H1 (cell line): Measurements from ENCODE around the gene MINPP1. TPM values are rescaled to one million over a fixed set of nuclear protein-coding genes. Genes with fewer than 3 reads are reported as not detected.
A peak's percentile ranks its signal among the peaks of the same experiment; 100 is the strongest.

Experiments
- CTCF ChIA-PET: fragments of 300-600 bp; sonication (Branson Sonifier 250); formaldehyde crosslinking; loops from one replicate; lab custom pipeline; 2021; ENCODE audit not compliant: partially characterized antibody; lab: Charles Lee
- POLR2A ChIA-PET: fragments of 300-600 bp; sonication (Branson Sonifier 250); formaldehyde crosslinking; loops from one replicate; lab custom pipeline; 2021; ENCODE audit warnings: inconsistent platforms; ENCODE audit not compliant: partially characterized antibody; lab: Charles Lee
- DNase-seq, 2 experiments: peaks; one replicate each; pipeline versions ENCODE4 v3.0.0 to v3.0.0-alpha.2; 2010 to 2022; ENCODE audit warnings: low spot score in 2 of 2, low read depth in 1 of 2, mixed read lengths in 1 of 2
- FAIRE-seq: peaks from 2 replicates; lab custom pipeline; 2011; peaks lifted over from hg19 to GRCh38; lab: Jason Lieb, UNC
- H2AFZ ChIP-seq: 2 replicates; pipeline ENCODE4 v1.8.1; 2012; ENCODE audit warnings: low read length, inconsistent platforms
- H2AK5ac ChIP-seq: 2 replicates; pipeline ENCODE4 v1.6.1; 2013; ENCODE audit warnings: low read depth, low read length
- H2BK120ac ChIP-seq: replicated peaks from 2 replicates; pipeline ENCODE3; 2013; ENCODE audit warnings: low read depth, low read length, inconsistent platforms
- H2BK12ac ChIP-seq: 2 replicates; pipeline ENCODE4 v1.6.1; 2013; ENCODE audit warnings: low read depth, low read length
- H2BK15ac ChIP-seq: 2 replicates; pipeline ENCODE4 v1.6.1; 2013; ENCODE audit warnings: low read length
- H2BK20ac ChIP-seq: 2 replicates; pipeline ENCODE4 v1.6.1; 2013; ENCODE audit warnings: low read length
- H2BK5ac ChIP-seq: 2 replicates; pipeline ENCODE4 v1.6.1; 2013; ENCODE audit warnings: low read depth, low read length
- H3K14ac ChIP-seq: 2 replicates; pipeline ENCODE4 v1.6.1; 2013; ENCODE audit warnings: inconsistent platforms; ENCODE audit not compliant: insufficient read length
- H3K18ac ChIP-seq: 2 replicates; pipeline ENCODE4 v1.6.1; 2013; ENCODE audit warnings: low read length; ENCODE audit errors: extremely low read depth
- H3K23ac ChIP-seq: 2 replicates; pipeline ENCODE4 v1.6.1; 2013; ENCODE audit warnings: inconsistent platforms; ENCODE audit not compliant: insufficient read length
- H3K23me2 ChIP-seq: 2 replicates; pipeline ENCODE4 v1.6.1; 2013; ENCODE audit warnings: low read depth, low read length
- H3K27ac ChIP-seq: 2 replicates; pipeline ENCODE4 v1.6.1; 2011; ENCODE audit warnings: low read depth, low read length, inconsistent platforms
- H3K27me3 ChIP-seq, 4 experiments: replicated peaks in 1 of 4; 1 replicate in 1 of 4; 2 replicates in 3 of 4; pipeline versions ENCODE4 v1.6.1 to v1.8.1; 2011 to 2013; ENCODE audit warnings: low read length in 3 of 4, mild to moderate bottlenecking in 3 of 4, inconsistent platforms in 2 of 4, mixed read lengths in 2 of 4, moderate library complexity in 1 of 4; ENCODE audit not compliant: control insufficient read depth in 3 of 4, insufficient read depth in 3 of 4; ENCODE audit errors: extremely low read depth in 1 of 4
- H3K36me3 ChIP-seq, 4 experiments: 2 replicates each; pipeline versions ENCODE4 v1.6.1 to v1.8.1; 2011 to 2013; ENCODE audit warnings: mild to moderate bottlenecking in 4 of 4, low read length in 3 of 4, moderate library complexity in 2 of 4, control low read depth in 1 of 4, inconsistent platforms in 1 of 4; ENCODE audit not compliant: insufficient read depth in 4 of 4, control insufficient read depth in 2 of 4
- H3K4ac ChIP-seq: replicated peaks from 2 replicates; pipeline ENCODE3; 2013; ENCODE audit warnings: low read length, low read depth, mixed read lengths, inconsistent platforms; ENCODE audit not compliant: insufficient read length
- H3K4me1 ChIP-seq, 4 experiments: replicated peaks in 1 of 4; 1 replicate in 1 of 4; 2 replicates in 3 of 4; pipeline versions ENCODE4 v1.6.1 to v1.8.1; 2011 to 2013; ENCODE audit warnings: low read length in 3 of 4, inconsistent platforms in 2 of 4, mixed read lengths in 1 of 4; ENCODE audit not compliant: insufficient read depth in 4 of 4, control insufficient read depth in 3 of 4
- H3K4me2 ChIP-seq, 2 experiments: 2 replicates each; pipeline versions ENCODE4 v1.6.1 to v1.8.1; 2011 to 2013; ENCODE audit warnings: low read depth in 2 of 2, low read length in 2 of 2, control low read depth in 1 of 2, inconsistent platforms in 1 of 2, mild to moderate bottlenecking in 1 of 2; ENCODE audit not compliant: insufficient read depth in 1 of 2
- H3K4me3 ChIP-seq, 4 experiments: fragments of 200-600, 300-600 bp in 1 of 4; sonication (generic), shearing (Covaris generic), sonication (Bioruptor Twin) in 1 of 4; 2 replicates each; pipeline versions ENCODE4 v1.5.1 to v1.8.1; 2011 to 2016; ENCODE audit warnings: low read length in 4 of 4, low read depth in 3 of 4, control low read depth in 2 of 4, inconsistent platforms in 2 of 4, mild to moderate bottlenecking in 2 of 4, mixed read lengths in 1 of 4, moderate library complexity in 1 of 4; ENCODE audit not compliant: insufficient read depth in 2 of 4; ENCODE audit errors: extremely low read depth in 1 of 4
- H3K56ac ChIP-seq: replicated peaks from 2 replicates; pipeline ENCODE3; 2013; ENCODE audit warnings: low read depth, mild to moderate bottlenecking, mixed read lengths, low read length, inconsistent platforms; ENCODE audit not compliant: insufficient read length
- H3K79me1 ChIP-seq: 2 replicates; pipeline ENCODE4 v1.6.1; 2013; ENCODE audit warnings: low read depth, low read length, control low read depth
- H3K79me2 ChIP-seq, 2 experiments: 2 replicates each; pipeline versions ENCODE4 v1.6.1 to v1.8.1; 2012 to 2013; ENCODE audit warnings: low read length in 2 of 2, mild to moderate bottlenecking in 2 of 2, inconsistent platforms in 1 of 2; ENCODE audit not compliant: insufficient read depth in 2 of 2, control insufficient read depth in 1 of 2
- H3K9ac ChIP-seq, 4 experiments: replicated peaks in 1 of 4; 1 replicate in 1 of 4; 2 replicates in 3 of 4; pipeline versions ENCODE4 v1.6.1 to v1.8.1; 2011 to 2013; ENCODE audit warnings: low read depth in 3 of 4, low read length in 3 of 4, control low read depth in 2 of 4, mild to moderate bottlenecking in 2 of 4, moderate library complexity in 2 of 4, inconsistent platforms in 1 of 4; ENCODE audit errors: extremely low read depth in 1 of 4
- H3K9me3 ChIP-seq, 2 experiments: 2 replicates each; pipeline versions ENCODE4 v1.6.1 to v1.8.1; 2012 to 2013; ENCODE audit warnings: mild to moderate bottlenecking in 2 of 2, moderate library complexity in 2 of 2, control low read depth in 1 of 2, inconsistent platforms in 1 of 2, low read depth in 1 of 2, low read length in 1 of 2, mixed read lengths in 1 of 2; ENCODE audit not compliant: insufficient read depth in 2 of 2
- H4K20me1 ChIP-seq, 2 experiments: replicated peaks in 1 of 2; 2 replicates each; pipeline versions ENCODE3 to v1.8.1; 2011 to 2013; ENCODE audit warnings: inconsistent platforms in 2 of 2, low read length in 2 of 2, mild to moderate bottlenecking in 1 of 2; ENCODE audit not compliant: insufficient read depth in 2 of 2, control insufficient read depth in 1 of 2
- H4K5ac ChIP-seq: 2 replicates; pipeline ENCODE4 v1.6.1; 2013; ENCODE audit warnings: low read length, low read depth, mixed read lengths, inconsistent platforms; ENCODE audit not compliant: insufficient read length
- H4K8ac ChIP-seq: 2 replicates; pipeline ENCODE4 v1.8.0; 2013; ENCODE audit warnings: mild to moderate bottlenecking, moderate library complexity, low read length, inconsistent platforms; ENCODE audit not compliant: insufficient read depth; ENCODE audit errors: extremely low read depth
- H4K91ac ChIP-seq: replicated peaks from 2 replicates; pipeline ENCODE3; 2013; ENCODE audit warnings: low read length, mixed read lengths, inconsistent platforms; ENCODE audit not compliant: insufficient read length
- ASH2L ChIP-seq: fragments of 200-600, 300-600 bp; sonication (generic); IDR thresholded peaks from one replicate; pipeline ENCODE4 v1.7.1; 2017; ENCODE audit warnings: low read length
- CBX5 ChIP-seq: fragments of 300-800, 300-1000 bp; sonication (generic); IDR thresholded peaks from 2 replicates; pipeline ENCODE4 v1.7.1; 2016; ENCODE audit warnings: antibody characterized with exemption, low read length, low read depth
- CREB1 ChIP-seq: IDR thresholded peaks from 2 replicates; pipeline ENCODE4 v1.6.1; 2012; ENCODE audit warnings: inconsistent platforms
- EGR1 ChIP-seq: IDR thresholded peaks from 2 replicates; pipeline ENCODE4 v1.6.1; 2011; ENCODE audit warnings: low read depth, low read length, borderline replicate concordance
- EZH2 ChIP-seq: fragments of 200-600 bp; sonication (generic); IDR thresholded peaks from 2 replicates; pipeline ENCODE4 v1.7.1; 2012; ENCODE audit warnings: low read depth, mild to moderate bottlenecking, moderate library complexity, low read length, inconsistent platforms; ENCODE audit not compliant: severe bottlenecking
- FOSL1 ChIP-seq: IDR thresholded peaks from 2 replicates; pipeline ENCODE4 v1.6.1; 2011; ENCODE audit warnings: mild to moderate bottlenecking, low read depth, low read length, moderate library complexity; ENCODE audit not compliant: insufficient read depth
- GABPA ChIP-seq: IDR thresholded peaks from 2 replicates; pipeline ENCODE4 v1.6.1; 2011; ENCODE audit warnings: mild to moderate bottlenecking, low read length, moderate library complexity, borderline replicate concordance; ENCODE audit not compliant: insufficient read depth
- POLR2AphosphoS5 ChIP-seq: IDR thresholded peaks from 2 replicates; pipeline ENCODE4 v1.6.1; 2011; ENCODE audit warnings: low read depth, low read length
- RNF2 ChIP-seq: fragments of 200-900, 300-1000 bp; sonication (generic); IDR thresholded peaks from 2 replicates; pipeline ENCODE4 v1.7.1; 2016; ENCODE audit warnings: borderline replicate concordance, low read depth, mild to moderate bottlenecking, antibody characterized with exemption, low read length; ENCODE audit not compliant: poor library complexity, severe bottlenecking; ENCODE audit errors: missing control alignments
- SAP30 ChIP-seq: fragments of 300-600 bp; sonication (generic); IDR thresholded peaks from 2 replicates; pipeline ENCODE4 v1.7.1; 2012; ENCODE audit warnings: low read length, moderate library complexity, mild to moderate bottlenecking, inconsistent platforms; ENCODE audit not compliant: insufficient read depth, insufficient replicate concordance
- SP1 ChIP-seq: IDR thresholded peaks from 2 replicates; pipeline ENCODE4 v1.6.1; 2011; ENCODE audit warnings: low read depth, low read length
- SRF ChIP-seq: IDR thresholded peaks from 2 replicates; pipeline ENCODE4 v1.6.1; 2011; ENCODE audit warnings: mild to moderate bottlenecking, low read depth, low read length, moderate library complexity
- TAF1 ChIP-seq: IDR thresholded peaks from 2 replicates; pipeline ENCODE4 v1.6.1; 2011; ENCODE audit warnings: mild to moderate bottlenecking, low read depth, low read length
- TAF7 ChIP-seq: optimal IDR thresholded peaks from 2 replicates; pipeline ENCODE3; 2011; ENCODE audit warnings: low read depth, mild to moderate bottlenecking, inconsistent platforms, low read length, moderate library complexity, borderline replicate concordance
- TBP ChIP-seq: IDR thresholded peaks from 2 replicates; pipeline ENCODE4 v1.6.1; 2011; ENCODE audit warnings: low read depth, low read length, improper control_type of control experiment
- WGBS, 2 experiments: shearing (Covaris generic) in 1 of 2; methylation state at CpG; one replicate each; pipeline versions ENCODE4 v1.1.6 to v1.1.7; 2013 to 2015; ENCODE audit warnings: low lambda C conversion rate in 2 of 2, mixed read lengths in 2 of 2, inconsistent platforms in 1 of 2, low coverage in 1 of 2, missing lambda C conversion rate in 1 of 2; ENCODE audit not compliant: insufficient replicate concordance in 2 of 2, insufficient coverage in 1 of 2, insufficient read length in 1 of 2; ENCODE audit errors: extremely low coverage in 1 of 2, missing lambda C conversion rate in 1 of 2; 5-methylcytosine and 5-hydroxymethylcytosine counted together
- polyA plus RNA-seq, 7 experiments: library from polyadenylated mRNA; depleted of rRNA in 3 of 7; stranded (reverse) in 5 of 7; unstranded in 2 of 7; fragments of >200 nt in 5 of 7; fragments of 200-250 nt in 2 of 7; gene quantifications; 1 replicate in 5 of 7; 2 replicates in 1 of 7; 4 replicates in 1 of 7; pipeline versions ENCODE4 v1.2.1 to v1.2.3, GENCODE V29; 2011 to 2013; ENCODE audit warnings: missing spikeins in 2 of 7, mixed read lengths in 2 of 7
- total RNA-seq: library from RNA; stranded (reverse); fragmentation: NEBNext Ultra II Directional; extraction: Animal tissue kit (Norgen Biotek cat#: 25700); gene quantifications from 2 replicates; pipeline ENCODE4 v1.2.1, GENCODE V29; 2021

MINPP1 gene
- total and polyA plus RNA-seq, 2 of the 8 experiments (the other 6 are each of a cell fraction or from before 2014, with no cell fraction given), result 13.6 to 27.2 TPM

DNA sequence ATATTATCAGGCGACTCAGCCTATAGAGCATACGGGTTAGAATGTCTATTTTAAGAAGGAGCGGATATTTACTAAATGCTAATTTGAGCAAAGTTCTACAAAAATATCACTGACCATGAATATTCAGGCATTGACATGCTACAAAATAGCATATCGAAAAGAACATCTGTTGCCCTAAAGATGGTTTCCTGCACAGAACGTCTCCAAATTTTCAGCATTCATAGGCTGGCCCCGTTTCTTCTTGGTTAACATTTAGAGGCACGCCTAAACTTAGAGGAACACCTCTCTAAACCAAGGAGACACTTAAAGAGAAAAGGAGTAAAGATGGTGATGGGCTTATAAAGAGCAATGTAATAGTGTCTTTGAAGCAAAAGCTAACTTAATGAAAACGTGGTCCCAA lies 1.3 kb upstream of the MINPP1 start:
- Histone ChIP-seq H2BK120ac (no peak overlapping the region), H3K4me3 (no peak overlapping the region), H2BK5ac (no peak overlapping the region), H3K56ac (no peak overlapping the region), H4K20me1 (no peaks in the 10 kb centered on the region), H3K9me3 (no peaks in the 10 kb centered on the region), H4K91ac (no peak overlapping the region), H3K36me3 (peaks cover 0 to 2% (median 0%) of the 10 kb centered on the region in 4 experiments; a peak in 1 of 8 replicates), H3K27ac (no peak overlapping the region), H3K4me1 (peaks cover 0 to 3% (median 0%) of the 10 kb centered on the region in 4 experiments; a peak in 1 of 7 replicates), H3K27me3 (no peaks in the 10 kb centered on the region), H3K79me2 (peaks cover 0 to 27% of the 10 kb centered on the region in 2 experiments; a peak in 2 of 4 replicates), H3K23ac (no peak overlapping the region), H3K9ac (no peak overlapping the region), H3K18ac (no peak overlapping the region), H2BK20ac (no peak overlapping the region), H3K4me2 (peak overlapping the region in 1 of 2 experiments; percentile 95; a peak in 1 of 4 replicates), H2AFZ (no peak overlapping the region), H4K5ac (no peak overlapping the region), H3K14ac (no peak overlapping the region), H4K8ac (no peak overlapping the region), H3K23me2 (peaks cover 11% of the 10 kb centered on the region), H2AK5ac (no peak overlapping the region), H2BK15ac (no peak overlapping the region), H3K4ac (no peak overlapping the region), H2BK12ac (no peak overlapping the region), H3K79me1 (no peaks in the 10 kb centered on the region)
- 83% methylated on average over 8 of the region's 8 CpGs; no CpG with 5 or more reads in 1 of the 2 experiments for WGBS, 2 experiments
- FAIRE-seq (no peak), DNase-seq (no peak)
- ChIA-PET POLR2A (no interaction called here), CTCF (interaction anchor here (0.6 to 1.1 kb wide), 3 partner anchors 14 to 1677 kb away, joined by 3 to 4 read pairs (median 3); no protein-coding TSS in a partner anchor)
- no peak for TF ChIP-seq EGR1
- TF ChIP-seq RNF2, result no peak
- TF ChIP-seq CREB1, result no peak
- TF ChIP-seq SAP30, result no peak
- TF ChIP-seq ASH2L, result no peak
- TF ChIP-seq CBX5, result no peak
- no peak for TF ChIP-seq SP1
- no peak for TF ChIP-seq TAF7
- TF ChIP-seq POLR2AphosphoS5, result no peak
- no peak for TF ChIP-seq FOSL1
- no peak for TF ChIP-seq TAF1
- TF ChIP-seq EZH2, result no peak
- TF ChIP-seq SRF, result no peak
- TF ChIP-seq TBP, result no peak
- no peak for TF ChIP-seq GABPA
